HEK293T (cell line): ENCODE measurements around the gene CUTC.

ENCODE experiments used
- FOXA1 ChIP-seq: fragments of 450-650 bp; IDR thresholded peaks from 2 replicates; pipeline ENCODE4 v1.6.1; 2016; ENCODE audit warnings: mild to moderate bottlenecking
- FOXK2 ChIP-seq: fragments of 450-650 bp; IDR thresholded peaks from 2 replicates; pipeline ENCODE4 v1.6.1; 2016; ENCODE audit warnings: mild to moderate bottlenecking
- LEF1 ChIP-seq: fragments of 450-650 bp; IDR thresholded peaks from 2 replicates; pipeline ENCODE4 v1.6.1; 2017; ENCODE audit warnings: mild to moderate bottlenecking, borderline replicate concordance
- SP1 ChIP-seq: fragments of 450-650 bp; IDR thresholded peaks from 2 replicates; pipeline ENCODE4 v1.6.1; 2017
- SUZ12 ChIP-seq: fragments of 450-650 bp; IDR thresholded peaks from 2 replicates; pipeline ENCODE4 v1.6.1; 2016; ENCODE audit warnings: mild to moderate bottlenecking
- TARDBP ChIP-seq: fragments of 450-650 bp; IDR thresholded peaks from 2 replicates; pipeline ENCODE4 v1.6.1; 2016
- TF ChIP-seq, protein P1 (sequence below): fragments of 450-650 bp; IDR thresholded peaks from 2 replicates; pipeline ENCODE4 v1.6.1; 2016

DNA sequence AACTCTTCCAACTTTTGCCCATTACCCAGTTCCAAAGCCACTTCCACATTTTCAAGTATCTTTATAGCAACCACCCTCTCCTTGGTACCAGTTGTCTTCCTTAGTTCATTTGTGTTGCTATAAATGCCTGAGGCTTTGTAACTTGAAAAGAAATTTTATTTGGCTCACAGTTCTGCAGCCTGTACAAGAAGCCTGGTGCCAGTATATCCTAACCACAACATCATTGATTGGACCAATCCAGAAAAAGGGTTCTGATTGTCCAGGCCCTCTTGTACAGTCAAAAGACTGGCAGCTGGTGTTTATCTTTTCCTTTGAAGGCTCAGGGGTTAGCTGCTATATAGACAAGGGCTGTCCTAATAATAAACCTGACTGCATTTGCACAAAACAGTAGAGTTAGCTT is 29.3 kb downstream of the CUTC start:
- TF ChIP-seq SUZ12 (no peak), TARDBP (no peak), FOXK2 (no peak), SP1 (no peak), FOXA1 (no peak), LEF1 (no peak)
- TF ChIP-seq, protein P1, sequence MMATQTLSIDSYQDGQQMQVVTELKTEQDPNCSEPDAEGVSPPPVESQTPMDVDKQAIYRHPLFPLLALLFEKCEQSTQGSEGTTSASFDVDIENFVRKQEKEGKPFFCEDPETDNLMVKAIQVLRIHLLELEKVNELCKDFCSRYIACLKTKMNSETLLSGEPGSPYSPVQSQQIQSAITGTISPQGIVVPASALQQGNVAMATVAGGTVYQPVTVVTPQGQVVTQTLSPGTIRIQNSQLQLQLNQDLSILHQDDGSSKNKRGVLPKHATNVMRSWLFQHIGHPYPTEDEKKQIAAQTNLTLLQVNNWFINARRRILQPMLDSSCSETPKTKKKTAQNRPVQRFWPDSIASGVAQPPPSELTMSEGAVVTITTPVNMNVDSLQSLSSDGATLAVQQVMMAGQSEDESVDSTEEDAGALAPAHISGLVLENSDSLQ: no peak
